Right lobe of liver (tissue), 6 donors: Measurements from ENCODE around the gene WDFY2. TPM values are rescaled to one million over a fixed set of nuclear protein-coding genes. Genes with fewer than 3 reads are reported as not detected.

ENCODE experiments used
- ATAC-seq, 4 donors: fragments of 200-7000 bp; cut with Tn5 transposase; one replicate each; pipeline ENCODE4 v1.9.1; 2020; ENCODE audit warnings: mild to moderate bottlenecking in 4 of 4, moderate library complexity in 4 of 4
- DNase-seq, 3 donors: peaks; one replicate each; pipeline ENCODE4 v3.0.0-alpha.2; 2020
- H3K27ac ChIP-seq, 3 donors: fragments of 200-600 bp; one replicate each; pipeline ENCODE4 v1.8.0; 2022
- H3K27me3 ChIP-seq, 2 donors: fragments of 200-600 bp; one replicate each; pipeline ENCODE4 v1.8.0; 2022
- H3K36me3 ChIP-seq, 4 donors: fragments of 200-600 bp; sonication (generic) in 1 of 4; one replicate each; pipeline versions ENCODE4 v1.5.1 to v1.8.0; 2017 to 2022; ENCODE audit warnings: control low read depth in 1 of 4
- H3K4me1 ChIP-seq, 4 donors: fragments of 200-600 bp; sonication (generic) in 1 of 4; one replicate each; pipeline versions ENCODE4 v1.5.1 to v1.8.0; 2017 to 2022; ENCODE audit warnings: control low read depth in 1 of 4
- H3K4me3 ChIP-seq, 3 donors: fragments of 200-600 bp; one replicate each; pipeline ENCODE4 v1.8.0; 2022
- H3K9me3 ChIP-seq, 4 donors: fragments of 200-600 bp; sonication (generic) in 1 of 4; one replicate each; pipeline versions ENCODE4 v1.5.1 to v1.8.0; 2017 to 2022; ENCODE audit warnings: control low read depth in 1 of 4
- CTCF ChIP-seq, 4 donors: fragments of 200-600 bp in 3 of 4; fragments of 450-650 bp in 1 of 4; IDR thresholded peaks; one replicate each; pipeline versions ENCODE4 v1.5.1 to v1.8.0; 2016 to 2022; ENCODE audit warnings: antibody characterized with exemption in 4 of 4, mild to moderate bottlenecking in 2 of 4
- POLR2A ChIP-seq: fragments of 450-650 bp; IDR thresholded peaks from one replicate; pipeline ENCODE4 v1.6.1; 2017; ENCODE audit warnings: antibody characterized with exemption, mild to moderate bottlenecking
- WGBS: methylation state at CpG from one replicate; pipeline ENCODE4 v1.1.6; 2018; ENCODE audit warnings: low coverage, low lambda C conversion rate; ENCODE audit not compliant: insufficient coverage; ENCODE audit errors: missing lambda C conversion rate; 5-methylcytosine and 5-hydroxymethylcytosine counted together
- intact Hi-C, 2 donors: fragments of 100-400 bp; cut with DNase I; formaldehyde crosslinking; loops; one replicate each; pipeline versions ENCODE4 v1.11.2 to v1.14.1; 2022
- total RNA-seq, 6 experiments: library from RNA; depleted of rRNA in 2 of 6; stranded (reverse); fragments of >200 nt in 2 of 6; fragmentation: NEBNext Ultra II Directional in 3 of 6; extraction: Animal tissue kit (Norgen Biotek cat#: 25700) in 3 of 6; gene quantifications; one replicate each; pipeline versions ENCODE4 v1.1.0 to v1.2.4, GENCODE V29; 2016 to 2023
- donor health status: DM: no; HTN: yes; CAD: no.
- donor health status: DM: no; HTN: no; CAD: no.
- donor health status: DM: no; HTN: no; CAD: no.
- donor health status: DM: no; HTN: yes; CAD: no.
- donor health status: DM: no; HTN: yes; CAD: no.

Gene WDFY2
- total RNA-seq, 6 experiments from 2014 or later, result 4.5 to 12.0 (median 7.3) TPM

DNA sequence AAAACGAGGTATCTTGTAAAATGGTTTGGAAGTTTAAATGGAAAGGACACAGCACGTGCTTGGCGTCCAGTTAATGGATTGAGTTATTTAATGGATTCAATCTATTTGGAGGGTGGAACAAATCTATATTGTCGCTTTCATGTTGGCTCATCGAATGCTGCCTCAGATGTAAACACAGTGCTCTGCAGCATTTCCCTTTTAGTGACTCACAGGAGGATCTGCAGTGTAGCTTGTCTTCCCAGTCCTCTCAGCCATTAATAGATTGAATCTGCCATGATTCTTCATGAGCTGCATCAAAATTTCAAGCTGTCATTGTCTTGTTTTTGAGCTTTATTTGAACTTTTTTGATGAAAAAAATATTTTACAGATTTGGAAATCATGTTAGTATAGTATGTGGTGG, 175.0 kb downstream of the WDFY2 start:
- Histone ChIP-seq H3K27me3 (no peaks in the 10 kb centered on the region), H3K36me3 (peaks cover 0 to 56% (median 16%) of the 10 kb centered on the region in 4 donors), H3K27ac (no peak overlapping the region), H3K4me3 (no peak overlapping the region), H3K9me3 (no peaks in the 10 kb centered on the region), H3K4me1 (no peaks in the 10 kb centered on the region)
- ATAC-seq (no peak), DNase-seq (no peak)
- WGBS, result 89% methylated on average over 5 of the region's 5 CpGs
- intact Hi-C loops, result no loop called here
- no peak for TF ChIP-seq POLR2A
- TF ChIP-seq CTCF (IDR thresholded peaks at IDR 0.05), result no peak

GRCh38 chr13:51760592-51760991, 176.3 kb downstream of the WDFY2 start:
- DNase-seq (no peak), ATAC-seq (no peak)
- WGBS, result 83% methylated on average over 10 of the region's 12 CpGs
- Histone ChIP-seq H3K27me3 (no peaks in the 10 kb centered on the region), H3K4me3 (no peak overlapping the region), H3K27ac (no peak overlapping the region), H3K36me3 (peaks cover 0 to 48% (median 16%) of the 10 kb centered on the region in 4 donors), H3K9me3 (no peaks in the 10 kb centered on the region), H3K4me1 (no peaks in the 10 kb centered on the region)
- intact Hi-C loops, result no loop called here
- TF ChIP-seq POLR2A (no peak), CTCF (IDR thresholded peaks at IDR 0.05) (no peak)

GRCh38 chr13:51761643-51762350, 177.5 kb downstream of the WDFY2 start:
- intact Hi-C loops, result no loop called here
- 97% methylated on average over 8 of the region's 16 CpGs for WGBS
- no peak overlapping the region for H3K4me3 ChIP-seq
- TF ChIP-seq POLR2A (no peak), CTCF (IDR thresholded peaks at IDR 0.05) (no peak)
- peaks cover 0 to 37% (median 13%) of the 10 kb centered on the region in 4 donors for H3K36me3 ChIP-seq
- ATAC-seq (no peak), DNase-seq (no peak)
- H3K4me1 ChIP-seq, result no peaks in the 10 kb centered on the region
- H3K27me3 ChIP-seq, result no peaks in the 10 kb centered on the region
- no peak overlapping the region for H3K27ac ChIP-seq
- H3K9me3 ChIP-seq, result no peaks in the 10 kb centered on the region

DNA sequence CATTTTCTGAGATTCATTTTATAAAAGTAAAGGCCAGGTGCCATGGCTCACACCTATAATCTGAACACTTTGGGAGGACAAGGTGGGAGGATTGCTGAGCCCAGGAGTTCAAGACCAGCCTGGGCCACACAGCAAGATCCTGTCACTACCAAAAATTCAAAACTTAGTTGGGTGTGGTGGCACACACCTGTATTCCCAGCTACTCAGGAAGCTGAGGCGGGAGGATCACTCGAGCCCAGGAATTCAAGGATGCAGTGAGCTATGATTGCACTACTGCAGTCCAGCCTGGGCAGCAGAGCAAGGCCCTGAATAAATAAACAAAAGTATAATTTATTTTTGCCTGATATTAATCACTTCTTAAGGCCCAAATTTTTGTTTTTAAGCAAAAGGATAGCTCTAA, 179.2 kb downstream of the WDFY2 start:
- Histone ChIP-seq H3K36me3 (peaks cover 0 to 23% (median 9%) of the 10 kb centered on the region in 4 donors), H3K27me3 (no peaks in the 10 kb centered on the region), H3K27ac (no peak overlapping the region), H3K4me3 (no peak overlapping the region), H3K4me1 (no peaks in the 10 kb centered on the region), H3K9me3 (no peaks in the 10 kb centered on the region)
- intact Hi-C loops, result no loop called here
- DNase-seq, result no peak
- no peak for TF ChIP-seq CTCF (IDR thresholded peaks at IDR 0.05)
- no peak for TF ChIP-seq POLR2A
- ATAC-seq, result no peak
- 89% methylated on average over 2 of the region's 2 CpGs for WGBS
